K562 (cell line): Measurements from ENCODE around the gene PRKAG2. TPM values are rescaled to one million over a fixed set of nuclear protein-coding genes. Genes with fewer than 3 reads are reported as not detected.

Experiments
- BACH1 ChIP-seq: fragments of 200-800 bp; sonication (Bioruptor generic); IDR thresholded peaks from 2 replicates; pipeline ENCODE4 v1.6.1; 2016; ENCODE audit warnings: missing genetic modification characterization, missing compliant biosample characterization
- KDM4B ChIP-seq, 2 experiments: fragments of 450-650 bp in 1 of 2; sonication (generic) in 1 of 2; IDR thresholded peaks; 2 replicates each; pipeline ENCODE4 v1.6.1; 2016 to 2017; ENCODE audit warnings: borderline replicate concordance in 2 of 2, antibody characterized with exemption in 1 of 2, low read depth in 1 of 2, mild to moderate bottlenecking in 1 of 2
- LEF1 ChIP-seq: fragments of 450-650 bp; IDR thresholded peaks from 2 replicates; pipeline ENCODE4 v1.6.1; 2016; ENCODE audit warnings: mild to moderate bottlenecking
- PPARD ChIP-seq: fragments of 250-450 bp; sonication (Bioruptor Pico); IDR thresholded peaks from 2 replicates; pipeline ENCODE4 v1.8.0; 2022; ENCODE audit warnings: inconsistent platforms, mild to moderate bottlenecking, moderate library complexity
- SMC3 ChIP-seq: conservative IDR thresholded peaks from 2 replicates; pipeline ENCODE4 v1.6.1; 2011; ENCODE audit warnings: low read depth, low read length, improper control_type of control experiment; ENCODE audit not compliant: insufficient read depth
- TAL1 ChIP-seq: fragments of 450-650 bp; IDR thresholded peaks from 2 replicates; pipeline ENCODE4 v1.6.1; 2016; ENCODE audit warnings: mild to moderate bottlenecking
- polyA plus RNA-seq, 8 experiments: library from polyadenylated mRNA; depleted of rRNA in 4 of 8; stranded (reverse) in 5 of 8; unstranded in 3 of 8; fragments of >200 nt; fragmentation: Nextera tagmentation in 2 of 8; fragmentation: Illumina TruSeq in 1 of 8; extraction: Ambion mirVana in 2 of 8; extraction: Trizol in 1 of 8; gene quantifications; 2 replicates each; pipeline versions ENCODE4 v1.2.1 to v1.2.3, GENCODE V29; 2011 to 2014; ENCODE audit warnings: inconsistent platforms in 1 of 8, missing spikeins in 1 of 8
- total RNA-seq, 7 experiments: library from RNA; depleted of rRNA in 6 of 7; stranded (reverse); fragments of >200 nt in 6 of 7; fragmentation: Illumina TruSeq in 2 of 7; extraction: Trizol in 2 of 7; gene quantifications; 2 replicates each; pipeline versions ENCODE4 v1.2.1 to v1.2.3, GENCODE V29; 2011 to 2021; ENCODE audit warnings: low replicate concordance in 1 of 7
- TF ChIP-seq, protein P1 (sequence below), 2 experiments: fragments of 150-350 bp in 1 of 2; IDR thresholded peaks; 2 replicates each; pipeline ENCODE4 v1.6.1; 2012 to 2016; ENCODE audit warnings: low read depth in 2 of 2, low read length in 2 of 2, mild to moderate bottlenecking in 1 of 2, moderate library complexity in 1 of 2

Gene PRKAG2
- total and polyA plus RNA-seq, 9 of the 15 experiments (the other 6 are each of a cell fraction or from before 2014, with no cell fraction given) = 0.99 to 5.6 (median 3.3) TPM

GRCh38 chr7:151699147-151699927 is 177.6 kb downstream of the PRKAG2 start (continued):
- TF ChIP-seq, protein P1, sequence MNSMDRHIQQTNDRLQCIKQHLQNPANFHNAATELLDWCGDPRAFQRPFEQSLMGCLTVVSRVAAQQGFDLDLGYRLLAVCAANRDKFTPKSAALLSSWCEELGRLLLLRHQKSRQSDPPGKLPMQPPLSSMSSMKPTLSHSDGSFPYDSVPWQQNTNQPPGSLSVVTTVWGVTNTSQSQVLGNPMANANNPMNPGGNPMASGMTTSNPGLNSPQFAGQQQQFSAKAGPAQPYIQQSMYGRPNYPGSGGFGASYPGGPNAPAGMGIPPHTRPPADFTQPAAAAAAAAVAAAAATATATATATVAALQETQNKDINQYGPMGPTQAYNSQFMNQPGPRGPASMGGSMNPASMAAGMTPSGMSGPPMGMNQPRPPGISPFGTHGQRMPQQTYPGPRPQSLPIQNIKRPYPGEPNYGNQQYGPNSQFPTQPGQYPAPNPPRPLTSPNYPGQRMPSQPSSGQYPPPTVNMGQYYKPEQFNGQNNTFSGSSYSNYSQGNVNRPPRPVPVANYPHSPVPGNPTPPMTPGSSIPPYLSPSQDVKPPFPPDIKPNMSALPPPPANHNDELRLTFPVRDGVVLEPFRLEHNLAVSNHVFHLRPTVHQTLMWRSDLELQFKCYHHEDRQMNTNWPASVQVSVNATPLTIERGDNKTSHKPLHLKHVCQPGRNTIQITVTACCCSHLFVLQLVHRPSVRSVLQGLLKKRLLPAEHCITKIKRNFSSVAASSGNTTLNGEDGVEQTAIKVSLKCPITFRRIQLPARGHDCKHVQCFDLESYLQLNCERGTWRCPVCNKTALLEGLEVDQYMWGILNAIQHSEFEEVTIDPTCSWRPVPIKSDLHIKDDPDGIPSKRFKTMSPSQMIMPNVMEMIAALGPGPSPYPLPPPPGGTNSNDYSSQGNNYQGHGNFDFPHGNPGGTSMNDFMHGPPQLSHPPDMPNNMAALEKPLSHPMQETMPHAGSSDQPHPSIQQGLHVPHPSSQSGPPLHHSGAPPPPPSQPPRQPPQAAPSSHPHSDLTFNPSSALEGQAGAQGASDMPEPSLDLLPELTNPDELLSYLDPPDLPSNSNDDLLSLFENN (IDR thresholded peaks at IDR 0.05; ENCODE audit: low read depth in 2 of 2, low read length in 2 of 2) = no peak
- TF ChIP-seq BACH1 (tag) (no peak), LEF1 (no peak), TAL1 (0 out of 2 replicates have a peak, but pooled peaks have one; percentile 16), PPARD (CRISPR knock-in tag) (no peak), SMC3 (no peak), KDM4B (IDR thresholded peaks at IDR 0.05; ENCODE audit: borderline replicate concordance in 2 of 2, low read depth in 1 of 2) (no peak)
